PFSK-1 (cell line): ENCODE results near the gene DLK1.

Experiments
- FOXP2 ChIP-seq: optimal IDR thresholded peaks from 2 replicates; pipeline ENCODE3; 2011; ENCODE audit warnings: borderline replicate concordance, control low read depth, inconsistent platforms; ENCODE audit not compliant: insufficient read depth; ENCODE audit errors: extremely low read length, extremely low read depth
- POLR2AphosphoS5 ChIP-seq: IDR thresholded peaks from 2 replicates; pipeline ENCODE4 v1.6.1; 2012; ENCODE audit warnings: low read depth, mild to moderate bottlenecking, control low read depth, low read length, moderate library complexity
- SIN3A ChIP-seq: IDR thresholded peaks from 2 replicates; pipeline ENCODE4 v1.6.1; 2012; ENCODE audit warnings: mild to moderate bottlenecking, low read length, moderate library complexity, borderline replicate concordance; ENCODE audit not compliant: insufficient read depth

DNA sequence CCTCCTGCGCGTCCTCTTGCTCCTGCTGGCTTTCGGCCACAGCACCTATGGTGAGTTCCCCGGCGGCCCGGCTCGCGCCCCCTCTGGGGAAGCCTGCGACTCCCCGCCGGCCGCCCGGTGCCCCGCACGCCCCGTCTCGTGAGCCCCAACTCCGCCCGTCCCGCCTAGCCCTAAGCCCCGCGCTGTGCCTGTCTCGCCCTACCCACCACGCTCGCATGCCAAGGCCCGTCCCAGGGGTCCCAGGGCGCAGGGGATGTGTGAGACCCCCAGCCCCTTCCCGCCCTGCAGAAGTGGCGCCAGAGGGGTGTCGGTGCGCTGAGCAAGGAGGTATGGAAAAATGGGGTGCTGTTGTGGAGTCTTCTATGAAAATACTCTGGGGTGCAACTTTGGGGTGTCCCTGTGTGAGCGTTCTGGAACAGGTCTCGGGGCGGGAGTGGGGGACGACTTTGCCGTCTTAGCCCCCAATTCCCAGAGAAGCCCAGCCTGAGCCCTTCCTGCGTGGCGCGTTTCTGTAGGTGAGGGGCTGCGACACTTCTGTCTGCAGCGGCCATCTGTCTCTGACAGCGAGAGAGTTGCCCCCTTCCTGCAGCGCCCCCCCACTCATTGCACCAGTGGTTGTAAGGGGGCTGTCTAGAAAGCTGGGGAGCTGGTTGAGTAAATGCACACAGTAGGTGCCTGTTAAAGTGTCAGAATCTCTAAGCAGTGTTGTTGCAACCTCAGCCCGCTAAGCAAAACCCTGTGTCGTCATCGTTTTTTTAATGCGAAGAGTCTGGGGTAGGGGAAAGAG is 587 bp downstream of the DLK1 start:
- TF ChIP-seq SIN3A (no peak), POLR2AphosphoS5 (no peak), FOXP2 (no peak)
